ENCODE data around the gene KLF18. TPM values are rescaled to one million over a fixed set of nuclear protein-coding genes. Genes with fewer than 3 reads are reported as not detected.

The KLF18 gene
- total RNA-seq, 2 donors from 2014 or later, result not detected

GRCh38 chr1:44158871-44159270 is 17.4 kb upstream of the KLF18 start:
- TF ChIP-seq CTCF (IDR thresholded peaks at IDR 0.05), result no peak
- no peaks in the 10 kb centered on the region for H3K9me3 ChIP-seq
- no peak overlapping the region for H3K27ac ChIP-seq
- intact Hi-C loops (cut with DNase I), result no loop called here
- no peak overlapping the region for H3K4me3 ChIP-seq
- H3K36me3 ChIP-seq, result no peaks in the 10 kb centered on the region
- no peak overlapping the region for H3K9ac ChIP-seq (ENCODE audit: low read depth in 2 of 2, low read length in 2 of 2)
- no peaks in the 10 kb centered on the region for H3K27me3 ChIP-seq
- no peaks in the 10 kb centered on the region for H3K4me1 ChIP-seq
- DNase-seq, result no peak

DNA sequence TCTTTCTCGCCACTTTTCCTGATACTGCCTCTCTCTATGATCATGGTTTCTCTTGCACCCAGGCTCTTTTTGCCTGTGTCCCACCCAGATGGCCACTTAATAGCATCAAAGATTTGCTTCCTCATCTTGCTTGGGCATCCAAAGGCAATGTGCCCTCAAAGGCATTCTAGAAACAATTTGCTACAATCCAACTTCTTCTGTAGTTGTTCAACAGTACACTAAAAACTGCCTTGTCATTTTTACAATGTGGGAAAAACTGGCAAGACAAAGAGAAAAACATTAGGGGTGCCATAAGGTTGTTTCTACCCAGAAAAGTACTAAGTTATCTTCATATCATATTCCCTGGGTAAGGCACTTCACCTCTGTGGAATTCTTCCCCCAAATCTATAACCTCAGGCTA is 16.5 kb upstream of the KLF18 start:
- Histone ChIP-seq H3K27ac (no peak overlapping the region), H3K4me1 (no peaks in the 10 kb centered on the region), H3K27me3 (no peaks in the 10 kb centered on the region), H3K36me3 (no peaks in the 10 kb centered on the region), H3K9me3 (no peaks in the 10 kb centered on the region), H3K4me3 (no peak overlapping the region), H3K9ac (ENCODE audit: low read depth in 2 of 2, low read length in 2 of 2) (no peak overlapping the region)
- DNase-seq, result no peak
- intact Hi-C loops (cut with DNase I), result no loop called here
- TF ChIP-seq CTCF (IDR thresholded peaks at IDR 0.05), result no peak

GRCh38 chr1:44154049-44154448 is 12.6 kb upstream of the KLF18 start:
- Histone ChIP-seq H3K9ac (ENCODE audit: low read depth in 2 of 2, low read length in 2 of 2) (no peak overlapping the region), H3K9me3 (no peaks in the 10 kb centered on the region), H3K27me3 (no peaks in the 10 kb centered on the region), H3K4me3 (no peak overlapping the region), H3K36me3 (no peaks in the 10 kb centered on the region), H3K4me1 (no peaks in the 10 kb centered on the region), H3K27ac (no peak overlapping the region)
- intact Hi-C loops (cut with DNase I), result no loop called here
- DNase-seq, result no peak
- no peak for TF ChIP-seq CTCF (IDR thresholded peaks at IDR 0.05)

DNA sequence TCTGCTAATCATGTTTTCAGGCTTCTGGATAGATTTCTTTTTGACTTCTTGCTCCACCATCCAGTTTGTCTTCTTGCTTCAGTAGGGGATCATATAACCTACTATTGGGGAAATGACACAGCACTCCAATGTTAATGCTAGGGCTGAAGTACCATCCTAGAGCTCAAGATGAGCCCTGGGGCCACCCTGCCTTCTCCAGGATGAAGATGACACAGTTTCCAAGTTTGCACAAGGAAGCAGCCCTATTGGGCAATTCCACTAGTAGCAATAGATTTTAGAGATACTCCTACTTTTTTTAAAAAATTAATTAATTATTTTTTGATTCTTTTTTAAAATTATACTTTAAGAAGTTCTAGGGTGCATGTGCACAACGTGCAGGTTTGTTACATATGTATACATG is 11.3 kb upstream of the KLF18 start:
- intact Hi-C loops (cut with DNase I), result no loop called here
- H3K4me1 ChIP-seq, result no peaks in the 10 kb centered on the region
- no peak overlapping the region for H3K4me3 ChIP-seq
- TF ChIP-seq CTCF (IDR thresholded peaks at IDR 0.05), result no peak
- H3K9ac ChIP-seq (ENCODE audit: low read depth in 2 of 2, low read length in 2 of 2), result no peak overlapping the region
- H3K27me3 ChIP-seq, result no peaks in the 10 kb centered on the region
- H3K36me3 ChIP-seq, result no peaks in the 10 kb centered on the region
- H3K9me3 ChIP-seq, result no peaks in the 10 kb centered on the region
- DNase-seq, result no peak
- H3K27ac ChIP-seq, result no peak overlapping the region

DNA sequence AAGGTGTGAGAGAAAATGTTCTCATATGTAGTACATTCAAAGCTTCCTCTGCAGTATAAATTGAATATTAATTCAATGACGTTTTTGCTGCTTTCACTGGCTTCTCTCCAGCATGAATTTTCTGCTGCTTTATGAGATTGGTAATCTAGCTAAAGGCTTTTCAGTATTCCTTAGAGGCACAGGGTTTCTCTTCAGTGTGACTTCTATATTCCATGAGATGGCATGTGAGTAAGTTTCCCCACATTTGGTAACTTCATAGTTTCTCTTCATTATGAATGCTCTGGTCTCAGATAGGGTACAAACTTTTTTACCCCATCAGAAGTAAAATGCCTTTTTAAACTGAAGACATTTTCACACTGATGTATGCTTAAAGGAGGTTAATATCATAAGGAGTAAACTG is 10.4 kb upstream of the KLF18 start:
- Histone ChIP-seq H3K4me3 (no peak overlapping the region), H3K9ac (ENCODE audit: low read depth in 2 of 2, low read length in 2 of 2) (no peak overlapping the region), H3K27ac (no peak overlapping the region), H3K36me3 (no peaks in the 10 kb centered on the region), H3K27me3 (no peaks in the 10 kb centered on the region), H3K9me3 (no peaks in the 10 kb centered on the region), H3K4me1 (no peaks in the 10 kb centered on the region)
- no peak for DNase-seq
- no peak for TF ChIP-seq CTCF (IDR thresholded peaks at IDR 0.05)
- intact Hi-C loops (cut with DNase I), result no loop called here

DNA sequence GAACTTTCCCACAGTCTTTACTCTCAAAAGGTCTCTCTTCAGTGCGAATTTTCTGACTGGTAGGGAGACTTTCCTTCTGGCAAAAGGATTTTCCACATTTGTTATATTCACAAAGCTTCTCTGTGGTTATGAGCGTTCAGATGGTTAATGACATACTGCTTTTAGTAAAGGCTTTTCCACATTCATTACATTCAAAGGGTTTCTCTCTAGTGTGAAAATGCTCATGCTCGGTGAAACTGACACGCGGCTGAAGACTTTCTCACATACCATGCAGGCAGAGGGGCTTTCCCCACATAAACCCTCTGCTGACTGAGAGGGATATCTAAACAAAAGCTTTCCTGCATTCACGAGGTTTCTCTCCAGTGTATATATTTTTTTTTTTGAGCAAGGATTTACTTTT is 9.9 kb upstream of the KLF18 start:
- intact Hi-C loops (cut with DNase I), result no loop called here
- H3K4me3 ChIP-seq, result no peak overlapping the region
- no peaks in the 10 kb centered on the region for H3K36me3 ChIP-seq
- DNase-seq, result no peak
- no peak for TF ChIP-seq CTCF (IDR thresholded peaks at IDR 0.05)
- no peaks in the 10 kb centered on the region for H3K9me3 ChIP-seq
- no peak overlapping the region for H3K27ac ChIP-seq
- no peaks in the 10 kb centered on the region for H3K27me3 ChIP-seq
- H3K9ac ChIP-seq (ENCODE audit: low read depth in 2 of 2, low read length in 2 of 2), result no peak overlapping the region
- H3K4me1 ChIP-seq, result no peaks in the 10 kb centered on the region

Measured in colonic mucosa (tissue), 4 donors.